HCEC 1CT (cell line): ENCODE data around the gene FAM168A.

Experiments used
- DNase-seq: peaks from one replicate; pipeline ENCODE4 v3.0.0-alpha.2; 2017

The FAM168A gene

DNA sequence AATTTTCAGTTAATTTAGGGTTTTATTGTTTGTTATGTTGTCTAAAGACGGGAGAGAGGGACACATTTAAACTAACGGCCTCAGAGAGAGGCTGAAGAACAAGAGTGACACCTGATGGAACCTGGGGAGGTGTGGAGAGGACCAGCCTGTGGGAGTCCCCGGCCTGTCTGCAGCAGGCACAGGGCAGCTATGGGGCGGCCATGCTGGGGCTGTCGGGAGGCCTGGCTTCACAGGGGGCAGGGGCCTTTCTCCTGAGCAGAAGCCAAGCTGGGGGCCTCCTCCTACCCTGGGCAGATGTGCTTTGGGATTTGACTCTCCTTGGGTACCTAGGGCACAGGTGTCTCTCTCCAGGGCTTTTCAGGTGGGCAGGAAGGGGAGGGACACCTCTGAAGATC, 199.8 kb downstream of the FAM168A start:
- no peak for DNase-seq

GRCh38 chr11:73397468-73398131, 200.3 kb downstream of the FAM168A start:
- no peak for DNase-seq

- no peak for DNase-seq
Measured at GRCh38 chr11:73396985-73397384, 200.9 kb downstream of the FAM168A start.

DNA sequence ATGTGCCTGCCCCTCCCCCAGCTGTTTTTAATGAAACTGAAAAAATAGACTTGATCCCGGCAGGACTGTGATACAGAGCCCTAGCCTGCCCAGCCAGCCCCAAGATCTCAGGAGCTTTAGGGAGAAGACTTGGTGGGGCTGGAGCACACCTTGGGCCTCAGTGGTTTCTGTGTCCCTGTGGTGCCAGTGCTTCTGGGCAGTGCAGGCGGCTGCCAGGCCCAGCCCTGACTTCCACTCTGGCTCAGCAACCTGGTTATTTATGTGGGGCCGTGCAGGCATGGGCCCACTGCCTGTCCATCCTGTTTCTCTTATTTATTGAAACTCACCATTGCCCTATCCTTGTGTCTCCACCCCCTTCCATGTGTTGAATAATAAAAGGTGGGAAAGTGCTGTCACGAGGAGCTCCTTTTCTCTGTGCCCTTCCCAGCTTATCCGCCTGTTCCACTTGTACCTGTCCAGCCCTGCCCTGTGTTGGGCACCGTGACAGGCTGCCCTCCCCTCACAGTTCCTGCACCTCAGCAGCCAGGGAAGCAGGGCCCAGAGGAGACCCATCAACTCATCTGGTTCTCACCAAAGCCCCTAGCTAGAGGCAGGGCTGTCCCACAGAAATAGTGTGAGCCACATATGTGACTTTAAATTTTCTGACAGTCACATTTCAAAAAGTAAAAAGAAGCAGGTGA, 201.5 kb downstream of the FAM168A start:
- DNase-seq: no peak

GRCh38 chr11:73395297-73396208, 202.4 kb downstream of the FAM168A start:
- no peak for DNase-seq

- no peak for DNase-seq
Measured at GRCh38 chr11:73394416-73395296, 203.3 kb downstream of the FAM168A start.

DNA sequence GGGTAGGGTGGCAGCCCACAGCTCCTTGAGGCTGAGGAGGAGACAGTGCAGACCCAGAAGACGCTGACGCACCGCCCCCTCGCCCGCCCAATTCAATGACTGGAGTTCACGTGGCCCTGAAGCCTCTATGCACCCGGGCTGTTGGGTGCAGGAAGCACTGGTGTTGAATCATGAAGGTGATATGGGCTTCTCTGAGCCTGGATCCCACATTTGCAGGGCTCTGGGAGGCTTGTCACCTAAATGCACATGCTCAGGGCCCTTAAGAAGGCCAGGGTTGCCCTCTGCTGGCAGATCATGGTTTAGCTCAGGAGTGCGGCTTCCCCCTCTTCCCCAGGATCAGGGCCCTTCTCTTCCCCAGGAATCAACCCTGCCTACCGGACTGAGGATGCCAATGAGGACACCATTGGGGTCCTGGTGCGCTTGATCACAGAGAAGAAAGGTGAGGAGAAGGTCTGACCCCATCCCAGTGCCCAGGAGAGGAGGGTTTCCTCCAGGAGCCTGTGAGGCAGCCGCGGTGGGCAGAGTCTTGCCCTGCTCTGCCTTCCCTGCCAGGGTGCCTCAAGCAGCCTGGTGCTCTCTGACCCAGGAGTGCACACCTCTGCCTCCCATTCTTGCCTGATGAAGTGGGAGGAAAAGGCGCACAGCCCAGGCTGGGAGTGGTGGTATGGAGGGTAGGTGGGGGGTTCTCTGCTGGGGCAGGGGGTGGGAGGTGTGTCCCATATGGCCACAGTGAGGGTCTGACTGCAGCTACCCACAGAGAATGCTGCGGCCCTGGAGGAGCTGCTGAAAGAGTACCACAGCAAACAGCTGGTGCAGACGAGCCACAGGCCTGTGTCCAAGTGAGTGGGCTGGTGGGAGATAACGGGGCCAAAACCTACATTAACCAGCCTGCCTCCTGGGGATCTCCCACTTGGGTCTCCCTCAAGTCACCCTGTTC, 204.2 kb downstream of the FAM168A start:
- DNase-seq: peak; percentile 66

DNA sequence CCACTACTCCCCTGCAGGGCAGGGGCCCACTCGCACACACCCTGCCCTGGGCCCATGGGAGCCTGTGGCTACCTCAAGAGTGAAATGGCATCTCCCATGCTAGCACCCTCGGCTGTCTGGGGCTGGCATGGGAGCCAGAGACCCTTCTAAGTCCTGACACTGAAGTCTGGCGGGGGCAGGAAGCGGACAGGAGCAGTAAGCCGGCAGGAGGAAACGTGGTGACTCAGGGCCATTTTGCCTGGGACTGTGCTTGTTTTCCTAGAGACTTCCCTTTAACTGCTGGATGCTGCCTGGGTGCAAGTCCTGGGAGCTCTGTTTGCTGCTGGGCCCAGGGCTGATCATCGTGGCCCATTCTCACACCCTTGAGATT, 204.9 kb downstream of the FAM168A start:
- DNase-seq: no peak

DNA sequence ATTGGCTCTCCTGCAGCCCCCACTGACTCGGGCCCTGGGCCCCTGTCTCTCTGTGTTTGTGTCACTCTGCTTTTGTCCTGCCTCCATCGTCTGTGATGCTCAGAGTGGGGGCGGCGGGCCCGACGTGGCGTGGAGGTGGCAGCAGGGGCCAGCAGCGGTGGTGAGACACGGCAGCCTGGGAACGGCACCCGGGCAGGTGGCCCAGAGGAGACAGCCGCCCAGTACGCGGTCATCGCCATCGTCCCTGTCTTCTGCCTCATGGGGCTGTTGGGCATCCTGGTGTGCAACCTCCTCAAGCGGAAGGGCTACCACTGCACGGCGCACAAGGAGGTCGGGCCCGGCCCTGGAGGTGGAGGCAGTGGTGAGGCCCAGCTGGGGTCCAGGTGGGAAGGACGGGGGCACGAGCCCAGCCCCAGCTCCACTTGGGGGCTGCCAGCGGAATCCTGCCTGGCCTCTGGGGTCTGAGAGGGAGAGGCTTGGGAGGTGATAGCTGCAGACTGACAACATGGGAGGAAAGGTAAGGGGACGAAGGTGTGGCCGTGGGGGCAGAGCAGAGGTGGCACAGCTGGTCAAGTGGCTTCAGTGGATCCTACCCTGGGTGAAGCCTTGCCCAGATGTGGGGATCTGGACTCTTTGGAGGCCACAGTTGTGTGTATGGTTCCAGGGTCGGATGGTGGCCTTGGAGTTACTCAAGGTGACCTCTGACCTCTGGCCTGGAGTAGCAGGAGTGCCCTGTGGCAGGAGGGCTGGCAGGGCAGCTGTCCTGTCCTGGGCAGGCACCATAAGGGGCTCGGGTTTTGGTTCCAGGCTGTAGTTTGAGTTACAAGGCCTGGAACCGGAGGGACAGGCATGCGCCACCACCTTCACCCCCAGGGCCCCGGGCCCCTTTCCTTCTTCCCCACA, 205.6 kb downstream of the FAM168A start:
- no peak for DNase-seq

GRCh38 chr11:73391665-73392064, 206.2 kb downstream of the FAM168A start:
- DNase-seq: no peak

DNA sequence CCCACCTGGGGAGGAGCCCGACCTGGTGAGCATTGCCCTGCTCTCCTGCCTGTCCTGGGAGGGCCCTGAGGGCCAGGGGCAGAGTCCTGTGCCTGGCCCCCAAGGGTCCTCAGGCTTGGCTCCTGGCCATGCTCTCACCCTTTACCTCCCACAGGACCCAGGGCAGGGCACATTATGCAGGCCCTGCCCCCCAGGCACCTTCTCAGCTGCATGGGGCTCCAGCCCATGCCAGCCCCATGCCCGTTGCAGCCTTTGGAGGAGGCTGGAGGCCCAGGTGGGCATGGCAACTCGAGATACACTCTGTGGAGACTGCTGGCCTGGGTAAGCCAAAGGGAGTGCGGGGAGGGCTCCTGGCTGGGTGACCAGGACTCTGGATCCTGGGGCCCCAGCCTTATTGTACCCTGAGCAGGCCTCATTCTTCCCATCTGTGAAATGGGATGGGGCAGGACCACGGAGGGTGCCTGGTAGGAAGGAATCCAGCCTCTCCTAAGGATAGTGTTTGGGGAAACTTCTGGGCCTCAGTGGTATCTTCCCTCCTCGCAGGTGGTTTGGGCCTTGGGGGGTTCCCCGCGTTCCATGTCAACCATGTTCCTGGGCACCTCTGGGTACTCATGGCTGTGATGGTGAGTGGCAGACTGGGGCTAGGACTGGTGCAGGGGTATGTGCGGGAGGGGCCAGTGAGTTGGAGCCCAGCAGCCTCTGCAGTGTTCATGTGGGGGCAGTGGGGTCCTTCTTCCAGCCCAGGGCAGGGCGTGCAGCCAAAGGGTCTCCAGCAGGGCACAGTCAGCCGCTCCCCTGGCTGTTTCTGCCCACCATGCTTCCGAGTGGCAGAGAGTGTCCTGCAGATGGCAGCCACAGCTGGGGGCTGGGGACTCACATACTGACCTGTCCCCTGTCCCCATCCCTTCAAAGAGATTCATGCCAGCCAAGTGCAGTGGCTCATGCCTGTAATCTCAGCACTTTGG, 207.0 kb downstream of the FAM168A start:
- no peak for DNase-seq

GRCh38 chr11:73389916-73390315, 208.0 kb downstream of the FAM168A start:
- DNase-seq: no peak

GRCh38 chr11:73389134-73389525, 208.8 kb downstream of the FAM168A start:
- no peak for DNase-seq

GRCh38 chr11:73388265-73389133, 209.4 kb downstream of the FAM168A start:
- DNase-seq: no peak

DNA sequence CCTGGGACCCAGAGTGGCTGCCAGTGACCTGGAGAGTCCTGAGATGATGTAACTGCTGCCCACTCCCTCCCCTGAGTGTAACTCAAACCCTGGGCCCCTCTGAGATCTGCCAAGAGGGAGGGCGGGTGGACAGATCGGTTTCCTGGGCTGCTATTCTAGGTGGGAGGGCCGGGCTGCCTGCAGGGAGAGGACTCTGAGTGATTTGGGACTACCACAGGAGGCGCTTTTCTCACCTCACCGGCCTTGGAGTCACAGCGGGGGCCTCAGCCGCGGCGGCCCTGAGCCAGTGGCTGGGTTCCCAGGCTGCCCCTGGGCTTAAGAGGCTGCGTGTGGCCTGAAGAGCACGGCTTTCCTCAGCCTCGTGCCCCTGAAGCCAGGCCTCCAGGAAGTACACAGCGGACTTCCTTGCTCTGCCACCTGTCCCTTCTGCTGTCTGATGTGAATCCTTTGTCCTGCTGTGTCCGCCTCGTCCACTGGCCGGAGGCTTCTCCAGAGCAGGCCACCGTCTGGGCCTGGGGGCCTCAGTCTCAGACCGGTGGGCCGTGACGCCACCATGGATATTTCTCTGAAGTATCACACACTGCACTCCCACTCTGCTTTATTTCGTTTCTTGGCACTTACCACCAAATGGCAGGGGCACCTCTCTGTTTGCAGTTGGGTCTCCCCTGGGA, 210.2 kb downstream of the FAM168A start:
- no peak for DNase-seq

DNA sequence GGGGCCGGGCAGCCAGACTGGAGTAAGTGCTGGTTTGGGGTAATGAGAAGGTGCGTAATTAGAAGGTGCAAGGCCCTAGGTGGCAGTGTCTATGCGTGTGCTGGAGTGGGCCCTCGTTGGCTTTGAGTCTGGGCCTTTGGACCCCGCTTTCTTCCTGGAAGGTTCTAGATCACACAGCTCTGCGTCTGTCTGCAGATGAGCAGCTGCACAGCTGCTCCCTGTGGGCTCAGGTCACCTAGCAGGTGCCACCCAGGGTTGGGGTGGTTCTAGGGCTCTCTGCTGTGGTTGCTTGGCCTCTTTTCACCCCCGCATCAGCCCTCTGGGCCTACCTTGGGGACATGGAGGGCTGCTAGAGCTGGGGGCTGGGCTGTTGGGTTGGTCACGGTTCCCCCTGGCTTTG, 211.4 kb downstream of the FAM168A start:
- no peak for DNase-seq

GRCh38 chr11:73386016-73386415, 211.9 kb downstream of the FAM168A start:
- DNase-seq: no peak
